K562 (cell line): ENCODE results near the gene PHF21A. TPM values are rescaled to one million over a fixed set of nuclear protein-coding genes. Genes with fewer than 3 reads are reported as not detected.
A peak's percentile ranks its signal among the peaks of the same experiment; 100 is the strongest.

Experiments
- ETS1 ChIP-seq: conservative IDR thresholded peaks from 2 replicates; pipeline ENCODE4 v1.6.1; 2011; ENCODE audit warnings: low read depth, mild to moderate bottlenecking, low read length; ENCODE audit not compliant: control insufficient read depth
- FIP1L1 ChIP-seq: fragments of 200-400 bp; formaldehyde crosslinking; IDR thresholded peaks from 2 replicates; pipeline ENCODE4 v1.6.1; 2018; ENCODE audit warnings: mild to moderate bottlenecking, low read depth, low read length; ENCODE audit not compliant: poor library complexity, severe bottlenecking
- HOXB6 ChIP-seq: fragments of 250-450 bp; sonication (Bioruptor Pico); IDR thresholded peaks from 2 replicates; pipeline ENCODE4 v1.5.1; 2022; ENCODE audit warnings: mild to moderate bottlenecking, borderline replicate concordance
- L3MBTL2 ChIP-seq: fragments of 450-650 bp; IDR thresholded peaks from 2 replicates; pipeline ENCODE4 v1.6.1; 2016; ENCODE audit warnings: mild to moderate bottlenecking, moderate library complexity
- MEF2D ChIP-seq: conservative IDR thresholded peaks from 2 replicates; pipeline ENCODE4 v1.6.1; 2016; ENCODE audit warnings: low read depth, missing genetic modification characterization, missing compliant biosample characterization
- NUFIP1 ChIP-seq: fragments of 450-650 bp; IDR thresholded peaks from 2 replicates; pipeline ENCODE4 v1.6.1; 2018; ENCODE audit not compliant: partially characterized antibody
- SRSF3 ChIP-seq: fragments of 200-400 bp; formaldehyde crosslinking; IDR thresholded peaks from 2 replicates; pipeline ENCODE4 v1.6.1; 2016; ENCODE audit warnings: mild to moderate bottlenecking, low read length, moderate library complexity; ENCODE audit not compliant: insufficient read depth
- ZKSCAN1 ChIP-seq: fragments of 150-350 bp; IDR thresholded peaks from 2 replicates; pipeline ENCODE4 v1.6.1; 2016; ENCODE audit warnings: low read depth, low read length
- ZNF436 ChIP-seq: fragments of 250-450, 450-650 bp; sonication (Bioruptor Pico); formaldehyde crosslinking; IDR thresholded peaks from 2 replicates; pipeline ENCODE4 v1.7.0; 2020; ENCODE audit warnings: mild to moderate bottlenecking
- ZNF445 ChIP-seq: fragments of 250-450 bp; sonication (Bioruptor Pico); IDR thresholded peaks from 2 replicates; pipeline ENCODE4 v1.4.0; 2020; ENCODE audit warnings: low read depth, mild to moderate bottlenecking, moderate library complexity
- ZNF695 ChIP-seq: fragments of 450-650 bp; formaldehyde crosslinking; IDR thresholded peaks from 2 replicates; pipeline ENCODE4 v1.4.0; 2020; ENCODE audit warnings: mild to moderate bottlenecking, moderate library complexity
- ZNF830 ChIP-seq: fragments of 250-450 bp; sonication (Bioruptor Pico); IDR thresholded peaks from 2 replicates; pipeline ENCODE4 v1.5.0; 2021; ENCODE audit warnings: mild to moderate bottlenecking
- polyA plus RNA-seq, 8 experiments: library from polyadenylated mRNA; depleted of rRNA in 4 of 8; stranded (reverse) in 5 of 8; unstranded in 3 of 8; fragments of >200 nt; fragmentation: Nextera tagmentation in 2 of 8; fragmentation: Illumina TruSeq in 1 of 8; extraction: Ambion mirVana in 2 of 8; extraction: Trizol in 1 of 8; gene quantifications; 2 replicates each; pipeline versions ENCODE4 v1.2.1 to v1.2.3, GENCODE V29; 2011 to 2014; ENCODE audit warnings: inconsistent platforms in 1 of 8, missing spikeins in 1 of 8
- total RNA-seq, 7 experiments: library from RNA; depleted of rRNA in 6 of 7; stranded (reverse); fragments of >200 nt in 6 of 7; fragmentation: Illumina TruSeq in 2 of 7; extraction: Trizol in 2 of 7; gene quantifications; 2 replicates each; pipeline versions ENCODE4 v1.2.1 to v1.2.3, GENCODE V29; 2011 to 2021; ENCODE audit warnings: low replicate concordance in 1 of 7
- TF ChIP-seq, protein P1 (sequence below): fragments of 250-450 bp; sonication (Bioruptor Pico); IDR thresholded peaks from 2 replicates; pipeline ENCODE4 v1.8.0; 2021; ENCODE audit warnings: borderline replicate concordance, mild to moderate bottlenecking, moderate library complexity; ENCODE audit not compliant: poor library complexity, severe bottlenecking
- TF ChIP-seq, protein P2 (sequence below): fragments of 250-450 bp; sonication (Bioruptor Pico); IDR thresholded peaks from 2 replicates; pipeline ENCODE4 v1.8.0; 2022; ENCODE audit warnings: inconsistent platforms
- TF ChIP-seq, protein P3 (sequence below): fragments of 450-650 bp; IDR thresholded peaks from 2 replicates; pipeline ENCODE4 v1.6.1; 2016; ENCODE audit warnings: borderline replicate concordance
- TF ChIP-seq, protein P4 (sequence below): fragments of 250-450 bp; sonication (Bioruptor Pico); IDR thresholded peaks from 2 replicates; pipeline ENCODE4 v1.4.0; 2020; ENCODE audit warnings: mild to moderate bottlenecking, moderate library complexity
- TF ChIP-seq, protein P5 (sequence below): fragments of 250-450 bp; sonication (Bioruptor Pico); IDR thresholded peaks from 2 replicates; pipeline ENCODE4 v1.5.0; 2020; ENCODE audit warnings: mild to moderate bottlenecking, borderline replicate concordance

PHF21A gene
- total and polyA plus RNA-seq, 9 of the 15 experiments (the other 6 are each of a cell fraction or from before 2014, with no cell fraction given): 1.5 to 32.4 (median 10.7) TPM

DNA sequence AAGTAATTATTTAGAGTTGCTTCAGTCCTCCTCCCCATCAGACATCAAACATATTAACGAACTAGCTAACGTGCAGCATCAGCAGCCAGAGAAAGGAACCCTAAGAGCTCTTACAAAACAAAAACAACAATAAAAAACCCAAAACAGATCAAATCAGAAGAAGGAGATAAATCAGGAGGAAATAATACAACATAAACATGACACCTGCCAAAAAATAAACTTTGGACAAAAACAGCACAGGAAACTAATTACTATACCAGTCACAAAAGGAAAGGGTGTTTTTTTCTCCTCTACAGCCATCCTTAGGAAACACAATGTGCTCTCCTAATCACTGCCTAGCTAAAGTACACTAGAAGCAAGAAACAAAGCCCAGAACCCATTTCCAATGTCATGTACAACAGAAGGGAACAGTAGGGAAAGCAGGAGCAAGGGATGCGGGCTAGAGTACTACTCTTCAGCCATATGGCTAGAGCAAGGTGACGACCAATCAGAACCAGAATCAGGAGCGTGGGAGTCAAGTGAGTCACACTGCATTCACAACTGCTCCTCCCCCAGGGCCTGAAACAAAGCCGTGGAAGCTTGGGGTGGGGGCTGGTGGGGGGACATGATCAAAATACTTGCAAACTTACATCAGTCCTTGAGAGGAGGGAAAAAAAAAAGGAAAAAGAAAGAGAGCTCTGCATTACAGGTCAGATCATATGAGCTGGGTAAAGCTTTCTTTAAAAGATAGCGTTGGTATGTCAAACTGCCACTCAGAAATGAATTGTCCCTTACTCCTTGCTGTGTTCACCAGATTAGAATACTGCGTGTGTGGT, 138.4 kb downstream of the PHF21A start (continued):
- TF ChIP-seq, protein P1, sequence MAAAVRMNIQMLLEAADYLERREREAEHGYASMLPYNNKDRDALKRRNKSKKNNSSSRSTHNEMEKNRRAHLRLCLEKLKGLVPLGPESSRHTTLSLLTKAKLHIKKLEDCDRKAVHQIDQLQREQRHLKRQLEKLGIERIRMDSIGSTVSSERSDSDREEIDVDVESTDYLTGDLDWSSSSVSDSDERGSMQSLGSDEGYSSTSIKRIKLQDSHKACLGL (CRISPR knock-in tag): no peak
- TF ChIP-seq HOXB6 (no peak), ETS1 (no peak), NUFIP1 (no peak), ZKSCAN1 (no peak), L3MBTL2 (peak; percentile 59), ZNF830 (CRISPR knock-in tag) (no peak), SRSF3 (no peak), MEF2D (tag) (no peak), ZNF436 (CRISPR knock-in tag) (no peak), FIP1L1 (no peak), ZNF445 (CRISPR knock-in tag) (no peak), ZNF695 (CRISPR knock-in tag) (no peak)
- TF ChIP-seq, protein P2, sequence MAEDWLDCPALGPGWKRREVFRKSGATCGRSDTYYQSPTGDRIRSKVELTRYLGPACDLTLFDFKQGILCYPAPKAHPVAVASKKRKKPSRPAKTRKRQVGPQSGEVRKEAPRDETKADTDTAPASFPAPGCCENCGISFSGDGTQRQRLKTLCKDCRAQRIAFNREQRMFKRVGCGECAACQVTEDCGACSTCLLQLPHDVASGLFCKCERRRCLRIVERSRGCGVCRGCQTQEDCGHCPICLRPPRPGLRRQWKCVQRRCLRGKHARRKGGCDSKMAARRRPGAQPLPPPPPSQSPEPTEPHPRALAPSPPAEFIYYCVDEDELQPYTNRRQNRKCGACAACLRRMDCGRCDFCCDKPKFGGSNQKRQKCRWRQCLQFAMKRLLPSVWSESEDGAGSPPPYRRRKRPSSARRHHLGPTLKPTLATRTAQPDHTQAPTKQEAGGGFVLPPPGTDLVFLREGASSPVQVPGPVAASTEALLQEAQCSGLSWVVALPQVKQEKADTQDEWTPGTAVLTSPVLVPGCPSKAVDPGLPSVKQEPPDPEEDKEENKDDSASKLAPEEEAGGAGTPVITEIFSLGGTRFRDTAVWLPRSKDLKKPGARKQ: no peak
- TF ChIP-seq, protein P3, sequence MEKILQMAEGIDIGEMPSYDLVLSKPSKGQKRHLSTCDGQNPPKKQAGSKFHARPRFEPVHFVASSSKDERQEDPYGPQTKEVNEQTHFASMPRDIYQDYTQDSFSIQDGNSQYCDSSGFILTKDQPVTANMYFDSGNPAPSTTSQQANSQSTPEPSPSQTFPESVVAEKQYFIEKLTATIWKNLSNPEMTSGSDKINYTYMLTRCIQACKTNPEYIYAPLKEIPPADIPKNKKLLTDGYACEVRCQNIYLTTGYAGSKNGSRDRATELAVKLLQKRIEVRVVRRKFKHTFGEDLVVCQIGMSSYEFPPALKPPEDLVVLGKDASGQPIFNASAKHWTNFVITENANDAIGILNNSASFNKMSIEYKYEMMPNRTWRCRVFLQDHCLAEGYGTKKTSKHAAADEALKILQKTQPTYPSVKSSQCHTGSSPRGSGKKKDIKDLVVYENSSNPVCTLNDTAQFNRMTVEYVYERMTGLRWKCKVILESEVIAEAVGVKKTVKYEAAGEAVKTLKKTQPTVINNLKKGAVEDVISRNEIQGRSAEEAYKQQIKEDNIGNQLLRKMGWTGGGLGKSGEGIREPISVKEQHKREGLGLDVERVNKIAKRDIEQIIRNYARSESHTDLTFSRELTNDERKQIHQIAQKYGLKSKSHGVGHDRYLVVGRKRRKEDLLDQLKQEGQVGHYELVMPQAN: no peak
- TF ChIP-seq, protein P4, sequence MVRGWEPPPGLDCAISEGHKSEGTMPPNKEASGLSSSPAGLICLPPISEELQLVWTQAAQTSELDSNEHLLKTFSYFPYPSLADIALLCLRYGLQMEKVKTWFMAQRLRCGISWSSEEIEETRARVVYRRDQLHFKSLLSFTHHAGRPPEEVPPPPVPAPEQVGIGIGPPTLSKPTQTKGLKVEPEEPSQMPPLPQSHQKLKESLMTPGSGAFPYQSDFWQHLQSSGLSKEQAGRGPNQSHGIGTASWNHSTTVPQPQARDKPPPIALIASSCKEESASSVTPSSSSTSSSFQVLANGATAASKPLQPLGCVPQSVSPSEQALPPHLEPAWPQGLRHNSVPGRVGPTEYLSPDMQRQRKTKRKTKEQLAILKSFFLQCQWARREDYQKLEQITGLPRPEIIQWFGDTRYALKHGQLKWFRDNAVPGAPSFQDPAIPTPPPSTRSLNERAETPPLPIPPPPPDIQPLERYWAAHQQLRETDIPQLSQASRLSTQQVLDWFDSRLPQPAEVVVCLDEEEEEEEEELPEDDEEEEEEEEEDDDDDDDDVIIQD (CRISPR knock-in tag): no peak
- TF ChIP-seq, protein P5, sequence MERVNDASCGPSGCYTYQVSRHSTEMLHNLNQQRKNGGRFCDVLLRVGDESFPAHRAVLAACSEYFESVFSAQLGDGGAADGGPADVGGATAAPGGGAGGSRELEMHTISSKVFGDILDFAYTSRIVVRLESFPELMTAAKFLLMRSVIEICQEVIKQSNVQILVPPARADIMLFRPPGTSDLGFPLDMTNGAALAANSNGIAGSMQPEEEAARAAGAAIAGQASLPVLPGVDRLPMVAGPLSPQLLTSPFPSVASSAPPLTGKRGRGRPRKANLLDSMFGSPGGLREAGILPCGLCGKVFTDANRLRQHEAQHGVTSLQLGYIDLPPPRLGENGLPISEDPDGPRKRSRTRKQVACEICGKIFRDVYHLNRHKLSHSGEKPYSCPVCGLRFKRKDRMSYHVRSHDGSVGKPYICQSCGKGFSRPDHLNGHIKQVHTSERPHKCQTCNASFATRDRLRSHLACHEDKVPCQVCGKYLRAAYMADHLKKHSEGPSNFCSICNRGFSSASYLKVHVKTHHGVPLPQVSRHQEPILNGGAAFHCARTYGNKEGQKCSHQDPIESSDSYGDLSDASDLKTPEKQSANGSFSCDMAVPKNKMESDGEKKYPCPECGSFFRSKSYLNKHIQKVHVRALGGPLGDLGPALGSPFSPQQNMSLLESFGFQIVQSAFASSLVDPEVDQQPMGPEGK (CRISPR knock-in tag): no peak
